D721Med (cell line): ENCODE measurements around the gene BSPRY.

Experiments
- DNase-seq: peaks from one replicate; pipeline ENCODE4 v3.0.0; 2011; ENCODE audit warnings: low spot score; ENCODE audit not compliant: insufficient read length
- FAIRE-seq: peaks from 2 replicates; lab custom pipeline; 2011; peaks lifted over from hg19 to GRCh38; lab: Jason Lieb, UNC
- CTCF ChIP-seq: IDR thresholded peaks from 2 replicates; pipeline ENCODE4 v1.5.1; 2012; ENCODE audit warnings: mild to moderate bottlenecking, control low read depth; ENCODE audit not compliant: insufficient read depth; ENCODE audit errors: missing control alignments

The BSPRY gene

GRCh38 chr9:113349445-113350094 lies at the start of gene BSPRY:
TSS of gene BSPRY (plus strand) at chr9:113349541. CDS start at chr9:113349580, 39 bp downstream.
- no peak for DNase-seq
- TF ChIP-seq CTCF: no peak
- FAIRE-seq: no peak

- DNase-seq: no peak
- TF ChIP-seq CTCF: no peak
- FAIRE-seq: no peak
These were observed 49.5 kb upstream of the BSPRY start for GRCh38 chr9:113299800-113300292.

DNA sequence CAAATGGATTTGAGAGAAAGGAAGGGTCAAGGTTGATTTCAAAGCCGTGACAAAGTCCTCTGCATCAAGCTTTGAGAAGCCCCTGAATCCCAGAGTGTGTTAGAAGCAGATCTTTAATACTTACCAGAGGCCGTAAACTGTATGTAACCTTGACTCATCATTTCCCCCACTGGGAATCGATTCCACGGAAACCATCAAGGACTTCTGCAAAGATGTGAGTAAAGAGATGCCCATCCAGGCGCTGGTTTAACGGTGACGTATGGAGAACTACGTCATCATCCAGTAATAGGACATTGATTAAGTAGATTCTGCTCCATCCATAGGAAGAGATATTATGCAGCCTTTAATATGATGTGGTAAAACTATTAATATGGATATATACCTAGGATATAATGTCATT lies 47.8 kb upstream of the BSPRY start:
- DNase-seq: no peak
- FAIRE-seq: no peak
- no peak for TF ChIP-seq CTCF

- no peak for TF ChIP-seq CTCF
- no peak for FAIRE-seq
- no peak for DNase-seq
These were observed 46.4 kb upstream of the BSPRY start, which contains the start of gene RNF183 for GRCh38 chr9:113302792-113303418. TSS of gene RNF183 (minus strand) at chr9:113303376. CDS start at chr9:113298184, 5,192 bp downstream.

DNA sequence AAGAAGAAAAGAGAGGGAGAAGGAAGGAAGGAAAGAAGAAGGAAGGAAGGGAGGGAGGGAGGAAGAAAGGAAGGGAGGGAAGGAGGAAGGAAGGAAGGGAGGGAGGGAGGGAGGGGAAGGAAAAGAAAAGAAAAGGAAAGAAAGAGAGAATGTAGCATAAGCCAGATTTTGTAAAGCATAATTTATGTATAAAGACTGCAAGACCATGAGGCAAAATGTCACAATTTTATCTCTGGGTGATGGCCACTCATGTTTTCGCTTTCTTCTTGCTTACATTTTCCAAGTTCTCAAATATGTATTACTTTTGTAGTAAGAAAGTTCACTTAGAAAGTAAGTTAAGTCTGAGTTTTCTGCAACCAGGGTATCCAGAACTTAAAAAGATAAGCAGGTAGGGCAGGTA lies 42.8 kb upstream of the BSPRY start:
- TF ChIP-seq CTCF: no peak
- no peak for FAIRE-seq
- DNase-seq: no peak

DNA sequence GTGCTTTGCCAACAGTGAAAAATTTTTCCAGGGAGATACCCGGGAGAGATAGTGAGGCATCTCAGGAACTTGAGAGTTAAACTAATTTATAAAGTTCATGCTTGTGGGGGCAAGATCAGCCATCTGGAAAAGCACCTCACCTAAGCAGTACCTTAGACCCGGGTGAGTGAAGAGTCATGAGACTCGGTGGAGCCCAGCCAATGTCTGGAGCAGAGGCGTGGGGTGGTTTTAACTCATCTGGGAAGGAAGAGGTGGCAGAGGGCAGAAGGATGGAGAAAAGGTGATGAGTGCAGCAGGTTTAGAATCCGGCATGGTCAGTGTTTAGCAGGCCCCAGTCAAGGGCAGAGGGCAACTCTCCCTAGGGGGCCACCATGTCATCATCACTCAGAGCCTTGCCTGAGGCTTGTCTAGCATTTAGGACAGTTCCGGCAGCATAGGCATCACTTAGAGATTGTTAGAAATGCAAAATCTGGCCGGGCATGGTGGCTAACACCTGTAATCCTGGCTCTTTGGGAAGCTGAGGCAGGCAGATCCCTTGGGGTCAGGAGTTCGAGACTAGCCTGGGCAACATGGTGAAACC lies 41.9 kb upstream of the BSPRY start:
- FAIRE-seq (no peak), DNase-seq (no peak)
- no peak for TF ChIP-seq CTCF

- DNase-seq (no peak), FAIRE-seq (no peak)
- TF ChIP-seq CTCF: peak; percentile 85
These were observed 40.0 kb upstream of the BSPRY start for GRCh38 chr9:113309204-113309813.
